GM06990 (cell line): ENCODE data around the gene RAB8B.

ENCODE experiments used
- DNase-seq: peaks from one replicate; pipeline ENCODE4 v3.0.0-alpha.2; 2011; ENCODE audit not compliant: insufficient read length; ENCODE audit errors: extremely low read depth
- H3K27me3 ChIP-seq: replicated peaks from 2 replicates; pipeline ENCODE4 v1.6.0; 2011; ENCODE audit warnings: low read length; ENCODE audit not compliant: control insufficient read depth, insufficient read depth
- H3K36me3 ChIP-seq: 2 replicates; pipeline ENCODE4 v1.5.1; 2011; ENCODE audit warnings: low read length; ENCODE audit not compliant: control insufficient read depth, insufficient read depth
- H3K4me3 ChIP-seq: replicated peaks from 2 replicates; pipeline ENCODE4 v1.5.1; 2011; ENCODE audit warnings: low read depth, mild to moderate bottlenecking, control low read depth, low read length
- CTCF ChIP-seq: IDR thresholded peaks from 2 replicates; pipeline ENCODE4 v1.5.1; 2011; ENCODE audit warnings: low read length, control low read depth, mild to moderate bottlenecking, inconsistent platforms; ENCODE audit not compliant: insufficient read depth, poor library complexity, severe bottlenecking

RAB8B gene

GRCh38 chr15:63264688-63265293 lies 75.4 kb downstream of the RAB8B start:
- TF ChIP-seq CTCF, result no peak
- no peak for DNase-seq
- Histone ChIP-seq H3K36me3 (peaks cover 9% of the 10 kb centered on the region), H3K27me3 (no peaks in the 10 kb centered on the region), H3K4me3 (no peak overlapping the region)

GRCh38 chr15:63274427-63274826 lies 85.0 kb downstream of the RAB8B start:
- DNase-seq, result no peak
- no peak for TF ChIP-seq CTCF
- no peaks in the 10 kb centered on the region; the same call in 1 of the 2 replicates for H3K36me3 ChIP-seq

GRCh38 chr15:63276342-63277037 lies 87.1 kb downstream of the RAB8B start:
- Histone ChIP-seq H3K27me3 (no peaks in the 10 kb centered on the region), H3K36me3 (no peaks in the 10 kb centered on the region), H3K4me3 (peak overlapping the region; percentile 66)
- no peak for DNase-seq
- TF ChIP-seq CTCF, result no peak

More at GRCh38 chr15:63274427-63274826, 85.0 kb downstream of the RAB8B start:
- Histone ChIP-seq H3K27me3 (no peaks in the 10 kb centered on the region), H3K4me3 (no peak overlapping the region)

GRCh38 chr15:63277038-63277892 lies 87.9 kb downstream of the RAB8B start, which contains the start of gene APH1B:
Gene APH1B, plus strand, starts transcription at chr15:63277605. Its CDS starts 19 bp downstream, at chr15:63277624.
- no peaks in the 10 kb centered on the region for H3K27me3 ChIP-seq
- no peak for TF ChIP-seq CTCF
- DNase-seq, result peak; percentile 85
- peak within 1 kb of the TSS; percentile 71 for H3K4me3 ChIP-seq
- H3K36me3 ChIP-seq, result no peaks in the 10 kb centered on the region

- peak overlapping the region; percentile 71 for H3K4me3 ChIP-seq
- no peaks in the 10 kb centered on the region for H3K36me3 ChIP-seq
- no peak for TF ChIP-seq CTCF
- no peaks in the 10 kb centered on the region for H3K27me3 ChIP-seq
- no peak for DNase-seq
Observed at GRCh38 chr15:63277893-63278456, 88.6 kb downstream of the RAB8B start.
